ENCODE results near the gene RBM18.

The RBM18 gene

DNA sequence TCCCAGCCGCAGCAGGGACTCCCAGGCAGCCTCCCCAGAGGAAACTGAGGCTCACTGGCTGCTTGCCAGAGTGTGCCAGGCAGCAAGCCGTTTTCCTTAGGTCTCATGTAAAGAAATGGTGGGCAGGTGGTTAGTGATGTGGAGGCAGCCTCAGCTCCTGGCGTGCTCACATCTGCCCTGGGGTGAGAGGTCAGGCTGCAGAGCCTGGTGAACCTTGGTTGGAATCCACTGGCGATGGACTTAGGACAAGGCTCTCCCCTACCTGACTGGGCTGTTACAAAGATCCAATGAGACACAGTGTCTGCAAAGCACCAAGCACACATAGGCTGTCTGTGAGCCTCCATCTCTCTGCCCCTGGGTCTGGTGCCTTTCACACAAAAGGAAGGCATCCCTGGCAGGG is 66.8 kb downstream of the RBM18 start:
- Histone ChIP-seq H3K4me3 (ENCODE audit: low read depth in 1 of 2, low read length in 2 of 2) (no peak overlapping the region), H3K27me3 (ENCODE audit: control insufficient read depth in 1 of 2, insufficient read depth in 2 of 2, low read length in 2 of 2) (no peaks in the 10 kb centered on the region)

DNA sequence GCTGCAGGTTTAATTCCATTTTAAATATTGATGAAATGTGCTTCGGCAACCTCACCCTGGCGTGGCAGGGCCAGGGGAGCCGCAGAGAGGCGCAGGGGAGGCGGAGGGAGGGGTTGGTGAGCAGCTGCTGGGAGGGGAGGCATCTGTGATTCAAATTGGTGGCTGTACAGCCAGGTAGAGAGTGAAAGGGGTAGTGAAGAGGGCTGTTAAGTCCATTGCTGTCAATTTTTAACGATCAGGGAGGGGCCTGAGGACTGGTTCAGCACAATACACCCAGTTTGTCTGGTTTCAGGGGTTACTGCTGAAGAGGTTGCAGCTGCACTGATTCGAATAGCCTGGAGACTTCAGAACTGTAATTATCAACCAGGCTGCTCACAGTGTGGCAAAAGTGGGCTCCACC is 67.2 kb downstream of the RBM18 start:
- no peaks in the 10 kb centered on the region for H3K27me3 ChIP-seq (ENCODE audit: control insufficient read depth in 1 of 2, insufficient read depth in 2 of 2, low read length in 2 of 2)
- H3K4me3 ChIP-seq (ENCODE audit: low read depth in 1 of 2, low read length in 2 of 2) = no peak overlapping the region
- H3K9me3 ChIP-seq (ENCODE audit: low read length) = no peaks in the 10 kb centered on the region
- H3K9ac ChIP-seq (ENCODE audit: low read length) = no peak overlapping the region
- no peaks in the 10 kb centered on the region for H3K4me1 ChIP-seq (ENCODE audit: insufficient read depth, low read length)
- no peaks in the 10 kb centered on the region for H3K36me3 ChIP-seq (ENCODE audit: insufficient read depth, low read length)
- H3K27ac ChIP-seq (ENCODE audit: low read depth, low read length) = no peak overlapping the region

More for the DNA sequence above, 66.8 kb downstream of the RBM18 start:
- no peaks in the 10 kb centered on the region for H3K4me1 ChIP-seq (ENCODE audit: insufficient read depth, low read length)
- H3K27ac ChIP-seq (ENCODE audit: low read depth, low read length) = no peak overlapping the region
- no peak overlapping the region for H3K9ac ChIP-seq (ENCODE audit: low read length)
- H3K9me3 ChIP-seq (ENCODE audit: low read length) = no peaks in the 10 kb centered on the region
- H3K36me3 ChIP-seq (ENCODE audit: insufficient read depth, low read length) = no peaks in the 10 kb centered on the region

DNA sequence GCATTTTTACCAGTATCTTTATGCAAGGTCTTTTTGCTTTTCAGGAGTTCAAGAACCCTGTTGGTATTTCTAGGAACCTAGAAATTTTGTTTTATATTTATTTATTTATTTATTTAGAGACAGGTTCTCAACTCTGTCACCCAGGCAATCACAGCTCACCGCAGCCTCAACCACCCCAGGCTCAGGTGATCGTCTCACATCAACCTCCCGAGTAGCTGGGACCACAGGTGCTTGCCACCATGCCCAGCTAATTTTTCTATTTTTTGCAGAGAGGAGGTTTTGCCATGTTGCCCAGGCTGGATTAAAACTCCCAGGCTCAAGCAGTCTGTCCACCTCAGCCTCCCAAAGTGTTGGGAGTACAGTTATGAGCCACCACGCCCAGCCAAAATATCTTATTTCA is 68.8 kb downstream of the RBM18 start:
- no peaks in the 10 kb centered on the region for H3K27me3 ChIP-seq (ENCODE audit: control insufficient read depth in 1 of 2, insufficient read depth in 2 of 2, low read length in 2 of 2)
- H3K4me1 ChIP-seq (ENCODE audit: insufficient read depth, low read length) = no peaks in the 10 kb centered on the region
- H3K9ac ChIP-seq (ENCODE audit: low read length) = no peak overlapping the region
- no peaks in the 10 kb centered on the region for H3K36me3 ChIP-seq (ENCODE audit: insufficient read depth, low read length)
- no peak overlapping the region for H3K27ac ChIP-seq (ENCODE audit: low read depth, low read length)
- H3K4me3 ChIP-seq (ENCODE audit: low read depth in 1 of 2, low read length in 2 of 2) = no peak overlapping the region
- H3K9me3 ChIP-seq (ENCODE audit: low read length) = no peaks in the 10 kb centered on the region

DNA sequence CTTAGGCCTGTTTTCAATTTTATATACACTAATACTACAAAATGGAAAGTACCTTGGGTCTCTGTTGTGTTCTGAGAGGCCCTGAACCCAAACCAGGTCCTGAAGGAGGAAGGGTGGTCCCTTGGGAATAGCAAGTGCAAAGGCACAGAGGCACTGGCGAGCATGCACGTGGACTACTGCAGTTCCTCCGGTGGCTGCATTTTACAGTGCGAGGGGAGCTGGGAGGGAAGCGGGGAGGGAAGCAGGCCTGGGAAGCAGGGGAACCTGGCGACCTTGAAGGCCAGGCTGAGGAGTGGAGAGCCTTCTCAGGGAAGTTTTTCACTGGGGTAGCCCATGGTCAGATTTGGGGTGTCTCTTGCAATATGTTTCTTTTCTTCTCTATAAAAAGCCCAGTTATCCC is 71.0 kb downstream of the RBM18 start:
- H3K27me3 ChIP-seq (ENCODE audit: control insufficient read depth in 1 of 2, insufficient read depth in 2 of 2, low read length in 2 of 2) = no peaks in the 10 kb centered on the region
- H3K27ac ChIP-seq (ENCODE audit: low read depth, low read length) = no peak overlapping the region
- H3K4me1 ChIP-seq (ENCODE audit: insufficient read depth, low read length) = no peaks in the 10 kb centered on the region
- no peak overlapping the region for H3K4me3 ChIP-seq (ENCODE audit: low read depth in 1 of 2, low read length in 2 of 2)
- H3K36me3 ChIP-seq (ENCODE audit: insufficient read depth, low read length) = no peaks in the 10 kb centered on the region
- no peak overlapping the region for H3K9ac ChIP-seq (ENCODE audit: low read length)
- no peaks in the 10 kb centered on the region for H3K9me3 ChIP-seq (ENCODE audit: low read length)

DNA sequence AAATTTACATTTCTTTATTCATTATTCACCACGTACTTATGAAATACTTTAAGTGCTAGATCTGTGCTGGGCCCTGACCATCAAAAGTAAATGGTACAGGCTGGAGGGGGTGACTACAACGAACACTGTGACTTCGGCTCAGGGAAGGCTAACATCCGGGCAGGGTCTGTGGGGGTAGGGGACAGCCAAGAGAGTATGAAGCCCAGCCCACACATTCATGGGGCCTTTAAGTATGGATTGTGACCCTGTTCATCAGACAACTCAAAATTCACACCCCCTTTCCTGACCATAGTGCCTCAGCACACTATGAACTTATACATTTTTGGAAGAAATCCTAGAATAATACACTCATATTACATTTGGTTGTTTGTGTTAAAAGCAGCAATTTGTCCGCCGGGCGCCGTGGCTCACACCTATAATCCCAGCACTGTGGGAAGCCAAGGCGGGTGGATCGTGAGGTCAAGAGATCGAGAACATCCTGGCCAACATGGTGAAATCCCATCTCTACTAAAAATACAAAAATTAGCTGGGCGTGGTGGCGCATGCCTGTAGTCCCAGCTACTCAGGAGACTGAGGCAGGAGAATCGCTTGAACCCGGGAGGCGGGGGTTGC is 71.6 kb downstream of the RBM18 start:
- no peaks in the 10 kb centered on the region for H3K9me3 ChIP-seq (ENCODE audit: low read length)
- no peak overlapping the region for H3K27ac ChIP-seq (ENCODE audit: low read depth, low read length)
- H3K27me3 ChIP-seq (ENCODE audit: control insufficient read depth in 1 of 2, insufficient read depth in 2 of 2, low read length in 2 of 2) = no peaks in the 10 kb centered on the region
- no peaks in the 10 kb centered on the region for H3K4me1 ChIP-seq (ENCODE audit: insufficient read depth, low read length)
- H3K4me3 ChIP-seq (ENCODE audit: low read depth in 1 of 2, low read length in 2 of 2) = no peak overlapping the region
- H3K9ac ChIP-seq (ENCODE audit: low read length) = no peak overlapping the region
- peaks cover 6% of the 10 kb centered on the region for H3K36me3 ChIP-seq (ENCODE audit: insufficient read depth, low read length)

DNA sequence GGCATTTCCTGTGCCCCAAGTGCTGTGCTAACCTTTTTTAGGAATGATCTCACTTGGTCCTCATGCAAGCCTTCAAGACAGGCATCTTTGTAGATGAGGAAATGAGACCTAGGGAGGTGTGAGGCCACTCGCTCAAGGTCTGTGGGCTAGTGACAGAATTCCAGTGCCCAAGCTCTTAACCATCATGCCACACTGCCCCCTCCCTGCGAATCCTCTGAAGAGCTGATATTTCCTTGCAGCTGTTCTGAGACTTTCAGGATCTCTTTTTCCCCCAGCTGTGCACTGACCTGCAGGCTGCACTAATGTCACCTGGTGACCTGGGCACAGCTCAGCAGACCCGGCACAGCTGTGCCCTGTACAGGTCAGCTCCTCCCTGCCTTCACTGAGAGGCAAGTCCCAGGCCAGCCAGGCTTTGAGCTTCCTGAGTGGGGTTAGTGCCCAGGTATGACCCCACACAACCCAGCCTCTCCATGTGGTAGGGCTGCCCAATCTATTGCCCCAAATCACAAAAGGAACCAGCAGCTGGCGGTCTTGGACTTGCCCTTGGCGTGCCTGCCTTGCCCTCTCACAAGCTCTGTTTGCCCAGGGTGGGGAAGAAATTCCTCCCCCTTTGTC is 72.3 kb downstream of the RBM18 start:
- no peak overlapping the region for H3K27ac ChIP-seq (ENCODE audit: low read depth, low read length)
- H3K4me1 ChIP-seq (ENCODE audit: insufficient read depth, low read length) = no peaks in the 10 kb centered on the region
- H3K9me3 ChIP-seq (ENCODE audit: low read length) = no peaks in the 10 kb centered on the region
- H3K36me3 ChIP-seq (ENCODE audit: insufficient read depth, low read length) = peaks cover 8% of the 10 kb centered on the region
- H3K4me3 ChIP-seq (ENCODE audit: low read depth in 1 of 2, low read length in 2 of 2) = no peak overlapping the region
- H3K9ac ChIP-seq (ENCODE audit: low read length) = no peak overlapping the region
- H3K27me3 ChIP-seq (ENCODE audit: control insufficient read depth in 1 of 2, insufficient read depth in 2 of 2, low read length in 2 of 2) = no peaks in the 10 kb centered on the region

DNA sequence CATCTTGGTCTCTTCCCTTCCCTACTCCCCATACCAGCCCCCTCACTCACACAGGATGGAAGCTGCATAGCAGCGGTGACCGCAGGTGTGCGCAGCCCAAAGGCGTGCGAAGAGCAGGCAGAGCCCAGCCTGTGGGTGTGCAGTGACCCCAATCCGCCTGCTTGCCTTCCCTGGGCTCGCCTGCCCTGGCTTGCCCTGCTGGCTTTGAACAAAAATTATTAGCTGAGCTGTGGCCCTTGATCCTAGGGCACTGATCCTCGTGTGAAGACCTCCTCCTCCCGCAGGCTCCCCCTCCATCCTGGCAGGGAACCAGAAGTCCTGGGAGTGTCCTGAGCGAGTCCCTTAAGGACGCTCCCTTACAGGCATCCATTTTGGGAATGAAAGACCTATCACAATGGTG is 73.1 kb downstream of the RBM18 start:
- H3K27me3 ChIP-seq (ENCODE audit: control insufficient read depth in 1 of 2, insufficient read depth in 2 of 2, low read length in 2 of 2) = no peaks in the 10 kb centered on the region
- no peak overlapping the region for H3K9ac ChIP-seq (ENCODE audit: low read length)
- H3K4me1 ChIP-seq (ENCODE audit: insufficient read depth, low read length) = no peaks in the 10 kb centered on the region
- no peak overlapping the region for H3K4me3 ChIP-seq (ENCODE audit: low read depth in 1 of 2, low read length in 2 of 2)
- H3K27ac ChIP-seq (ENCODE audit: low read depth, low read length) = no peak overlapping the region
- H3K36me3 ChIP-seq (ENCODE audit: insufficient read depth, low read length) = peaks cover 16% of the 10 kb centered on the region
- no peaks in the 10 kb centered on the region for H3K9me3 ChIP-seq (ENCODE audit: low read length)

DNA sequence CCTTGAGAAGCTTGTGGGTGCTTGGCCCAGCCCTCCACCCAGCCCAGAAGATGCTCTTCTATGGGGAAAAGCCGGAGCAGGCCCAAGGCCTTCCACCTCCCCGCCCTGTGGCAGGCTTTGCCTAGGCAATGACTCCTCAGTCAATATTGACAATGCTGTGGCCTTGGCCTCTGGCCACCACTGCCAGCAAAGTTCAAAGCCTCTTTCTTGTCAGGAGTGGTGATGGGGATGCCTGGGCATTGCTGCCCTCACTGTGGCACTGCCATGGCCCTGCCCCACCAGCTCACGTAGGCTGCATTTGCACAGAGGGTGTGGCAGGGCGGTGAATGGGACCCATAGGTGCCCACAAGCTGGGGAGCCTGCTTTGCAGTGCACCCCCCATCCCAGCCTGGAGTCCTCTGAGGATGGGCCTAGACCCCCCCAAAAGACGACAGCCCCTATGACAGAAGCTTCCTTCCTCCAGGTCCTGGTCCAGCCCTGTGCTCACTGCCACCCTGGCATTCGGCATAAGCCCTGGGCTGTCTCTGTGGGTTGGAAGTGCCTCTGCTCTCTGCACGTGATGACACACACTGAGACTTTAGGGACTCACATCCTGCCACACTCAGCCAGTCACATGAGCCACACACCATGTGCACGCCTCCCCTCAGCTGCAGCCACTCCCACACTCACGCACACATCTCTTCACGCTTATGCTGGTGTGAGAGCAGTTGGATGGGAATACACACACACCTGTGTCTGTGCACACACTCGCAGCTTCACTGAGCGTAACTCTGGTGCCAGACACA is 73.9 kb downstream of the RBM18 start:
- no peaks in the 10 kb centered on the region for H3K4me1 ChIP-seq (ENCODE audit: insufficient read depth, low read length)
- peaks cover 16% of the 10 kb centered on the region for H3K36me3 ChIP-seq (ENCODE audit: insufficient read depth, low read length)
- H3K27me3 ChIP-seq (ENCODE audit: control insufficient read depth in 1 of 2, insufficient read depth in 2 of 2, low read length in 2 of 2) = no peaks in the 10 kb centered on the region
- no peak overlapping the region for H3K4me3 ChIP-seq (ENCODE audit: low read depth in 1 of 2, low read length in 2 of 2)
- H3K27ac ChIP-seq (ENCODE audit: low read depth, low read length) = no peak overlapping the region
- no peak overlapping the region for H3K9ac ChIP-seq (ENCODE audit: low read length)
- H3K9me3 ChIP-seq (ENCODE audit: low read length) = no peaks in the 10 kb centered on the region

DNA sequence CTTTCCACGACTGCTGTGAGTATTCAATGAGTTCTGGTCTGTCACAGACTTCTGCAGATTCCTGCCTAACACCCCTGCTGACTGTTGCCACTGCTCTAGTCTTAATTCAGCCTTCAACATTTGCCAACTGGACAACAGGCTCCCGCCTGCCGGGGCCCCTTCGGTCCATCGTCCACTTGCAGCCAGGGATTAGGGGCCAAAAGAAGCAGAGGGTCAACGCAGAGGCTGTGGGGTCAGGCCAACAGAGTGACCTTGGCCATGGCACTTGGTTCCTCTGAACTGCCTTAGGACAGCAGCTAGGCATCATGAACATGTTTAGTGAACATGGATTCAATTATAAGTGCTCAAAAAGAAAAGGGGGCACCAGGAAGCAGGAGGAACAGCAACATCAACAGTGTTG is 76.3 kb downstream of the RBM18 start:
- no peak overlapping the region for H3K9ac ChIP-seq (ENCODE audit: low read length)
- no peak overlapping the region for H3K27ac ChIP-seq (ENCODE audit: low read depth, low read length)

More for the DNA sequence above, 76.3 kb downstream of the RBM18 start:
- Histone ChIP-seq H3K4me1 (ENCODE audit: insufficient read depth, low read length) (no peaks in the 10 kb centered on the region), H3K27me3 (ENCODE audit: control insufficient read depth in 1 of 2, insufficient read depth in 2 of 2, low read length in 2 of 2) (no peaks in the 10 kb centered on the region), H3K9me3 (ENCODE audit: low read length) (no peaks in the 10 kb centered on the region), H3K36me3 (ENCODE audit: insufficient read depth, low read length) (peaks cover 16% of the 10 kb centered on the region), H3K4me3 (ENCODE audit: low read depth in 1 of 2, low read length in 2 of 2) (no peak overlapping the region)
